ENCODE data around the gene KCNJ12. TPM values are rescaled to one million over a fixed set of nuclear protein-coding genes. Genes with fewer than 3 reads are reported as not detected.
"Not testable (repeated sequence)": the region's sequence is repeated elsewhere in the genome, so short reads cannot be mapped to it uniquely, and the experiment has no call there.

Gene KCNJ12
- total RNA-seq, 4 donors from 2014 or later: 0.94 to 1.7 TPM; not detected in 2

DNA sequence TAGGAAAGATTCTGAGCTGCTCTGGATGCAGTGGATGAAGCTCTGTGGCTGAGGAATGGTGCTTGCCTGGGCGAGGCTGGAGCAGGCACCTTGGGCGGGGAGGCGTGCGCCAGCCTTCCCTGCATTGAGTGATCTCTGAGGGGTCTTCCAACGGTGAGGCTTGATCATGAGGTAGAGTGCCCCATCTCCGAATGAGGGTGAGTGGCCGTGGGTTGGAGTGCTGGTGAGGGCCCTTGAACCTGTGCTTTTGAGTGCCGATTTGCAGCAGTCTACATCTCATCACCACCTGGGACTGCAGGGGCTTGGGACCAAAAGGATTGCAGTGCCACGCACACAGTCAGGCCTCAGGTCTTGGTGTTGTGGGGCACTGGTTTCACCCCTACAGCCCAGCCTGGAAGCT, 34.2 kb downstream of the KCNJ12 start:
- not testable (repeated sequence) for DNase-seq, H3K27ac ChIP-seq, H3K4me3 ChIP-seq, H3K27me3 ChIP-seq, H3K9me3 ChIP-seq, H3K36me3 ChIP-seq, H3K4me1 ChIP-seq

DNA sequence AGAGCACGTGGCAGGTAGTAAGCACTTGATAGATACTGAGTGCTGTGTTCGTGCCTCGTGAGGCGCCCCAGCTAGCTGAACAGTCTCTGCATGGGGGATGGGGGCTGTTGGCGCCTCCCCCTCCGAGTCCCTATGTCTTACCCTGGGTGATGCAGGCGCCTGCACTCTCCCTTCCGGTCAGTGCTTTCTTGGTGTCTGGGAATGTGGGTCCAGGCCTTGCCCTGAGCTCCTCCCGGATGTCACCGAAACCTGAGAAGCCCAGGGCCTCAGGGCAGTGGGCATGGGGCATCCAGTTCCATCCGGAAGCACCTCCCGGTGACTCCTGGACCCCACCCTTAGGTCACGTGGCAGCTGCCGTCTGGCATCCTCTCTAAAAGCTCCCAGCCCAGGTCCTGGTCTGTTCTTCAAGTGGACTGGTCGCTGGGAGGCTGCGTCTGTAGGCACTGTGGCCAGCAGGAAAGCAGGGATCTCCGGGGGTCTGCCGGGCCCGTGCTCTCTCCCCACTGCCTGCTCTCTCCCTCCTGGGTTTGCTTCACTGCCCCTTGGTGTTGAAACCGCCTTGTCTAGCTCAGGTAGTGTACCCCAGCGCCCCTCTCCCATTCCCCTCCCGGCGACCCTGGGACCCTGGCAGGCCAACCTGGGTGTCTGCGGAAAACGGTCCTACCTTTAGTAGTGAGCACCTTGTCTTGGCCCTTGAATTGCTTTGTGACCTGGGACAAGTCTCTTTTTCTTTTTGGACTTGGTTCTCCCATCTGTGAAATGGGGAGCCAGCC, 34.9 kb downstream of the KCNJ12 start:
- not testable (repeated sequence) for DNase-seq, H3K4me1 ChIP-seq, H3K9me3 ChIP-seq

DNA sequence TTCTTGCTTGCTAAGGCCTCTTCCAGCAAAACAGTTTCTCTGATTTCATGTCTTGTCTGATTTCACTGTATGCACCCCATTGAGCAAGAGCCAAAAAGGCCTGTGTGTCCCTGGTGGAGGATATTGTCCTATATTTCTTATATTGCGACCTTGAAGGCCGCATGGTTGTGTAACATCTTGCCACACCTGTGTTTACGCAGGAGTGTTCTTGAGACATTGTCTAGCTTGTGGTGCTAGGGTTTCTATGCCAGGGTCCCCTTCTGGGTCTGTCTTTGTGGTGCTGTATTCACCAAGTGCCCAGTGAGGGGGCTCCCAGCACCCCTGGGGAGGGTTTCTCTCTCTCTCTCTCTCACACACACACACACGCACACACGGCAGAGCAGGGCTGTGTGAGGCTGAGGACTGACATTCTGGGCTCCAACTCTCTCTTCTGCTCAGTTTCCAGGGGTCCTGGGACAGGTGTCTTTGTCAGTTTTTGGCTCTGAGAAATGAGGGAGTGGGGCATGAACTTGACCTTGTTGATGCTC, 35.6 kb downstream of the KCNJ12 start:
- not testable (repeated sequence) for DNase-seq, H3K36me3 ChIP-seq

More for the DNA sequence above, 34.9 kb downstream of the KCNJ12 start:
- H3K4me3 ChIP-seq, H3K36me3 ChIP-seq, H3K27ac ChIP-seq, H3K27me3 ChIP-seq: not testable (repeated sequence)

DNA sequence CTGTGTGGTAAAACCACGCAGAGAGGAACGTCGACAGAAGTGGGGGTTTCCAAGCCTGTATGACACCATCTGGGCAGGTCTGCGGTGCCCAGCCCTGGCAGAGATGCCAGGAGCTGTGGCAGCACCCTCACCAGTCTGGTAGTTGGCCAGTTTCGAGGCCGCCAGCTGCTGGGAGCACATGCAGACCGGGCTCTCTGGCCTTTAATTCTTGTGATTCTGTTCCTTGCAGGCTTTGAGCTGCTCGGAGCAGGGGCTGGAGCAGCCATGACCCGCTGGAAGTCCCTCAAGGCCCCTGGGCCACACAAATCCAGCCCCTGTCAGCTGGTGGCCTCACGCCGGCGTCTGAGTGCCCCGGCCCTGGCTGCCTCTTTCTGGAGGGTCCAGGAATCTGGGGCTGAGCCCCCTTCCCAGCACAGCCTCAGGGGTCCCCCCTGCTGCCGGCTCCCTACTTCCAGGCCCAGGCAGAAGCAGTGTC, 36.1 kb downstream of the KCNJ12 start:
- DNase-seq, H3K27ac ChIP-seq, H3K9me3 ChIP-seq: not testable (repeated sequence)

More for the DNA sequence above, 35.6 kb downstream of the KCNJ12 start:
- H3K4me1 ChIP-seq, H3K27ac ChIP-seq, H3K4me3 ChIP-seq, H3K9me3 ChIP-seq, H3K27me3 ChIP-seq: not testable (repeated sequence)

DNA sequence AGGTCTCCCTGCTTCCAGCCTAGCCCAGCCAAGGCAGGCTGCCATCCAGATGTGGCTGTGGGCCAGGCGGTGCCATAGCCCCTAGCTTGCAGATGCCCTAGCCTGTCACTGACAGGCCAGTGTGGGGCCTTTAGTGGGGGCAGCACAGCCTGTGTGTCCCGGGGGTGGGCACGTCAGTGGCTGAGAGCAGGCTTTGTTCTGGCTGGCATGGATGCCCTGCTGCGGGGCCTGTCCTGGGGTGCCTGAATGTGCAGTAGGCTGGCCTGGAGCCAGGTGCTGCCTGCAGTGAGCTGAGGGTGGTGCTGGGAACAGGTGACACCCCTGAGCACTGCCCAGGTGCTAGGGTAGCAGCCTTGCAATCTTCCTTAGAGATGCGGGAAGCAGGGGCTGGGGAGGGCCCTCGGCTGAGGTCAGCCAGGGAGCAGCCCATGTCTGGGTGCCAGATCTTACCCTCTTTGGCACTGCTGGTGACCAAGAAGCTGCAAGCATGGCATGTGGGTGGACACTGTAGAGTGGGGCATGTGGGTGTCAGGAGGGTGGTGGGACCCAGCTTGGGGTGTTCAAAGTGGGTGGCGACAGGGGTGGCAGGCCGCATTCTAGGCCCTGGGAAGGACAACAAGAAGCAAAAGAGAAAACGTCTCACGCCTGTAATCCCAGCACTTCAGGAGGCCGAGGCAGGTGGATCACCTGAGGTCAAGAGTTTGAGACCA, 37.6 kb downstream of the KCNJ12 start:
- not testable (repeated sequence) for H3K27ac ChIP-seq, H3K36me3 ChIP-seq, H3K27me3 ChIP-seq, H3K9me3 ChIP-seq, DNase-seq, H3K4me3 ChIP-seq, H3K4me1 ChIP-seq

More for the DNA sequence above, 36.1 kb downstream of the KCNJ12 start:
- H3K27me3 ChIP-seq, H3K4me3 ChIP-seq, H3K4me1 ChIP-seq, H3K36me3 ChIP-seq: not testable (repeated sequence)

DNA sequence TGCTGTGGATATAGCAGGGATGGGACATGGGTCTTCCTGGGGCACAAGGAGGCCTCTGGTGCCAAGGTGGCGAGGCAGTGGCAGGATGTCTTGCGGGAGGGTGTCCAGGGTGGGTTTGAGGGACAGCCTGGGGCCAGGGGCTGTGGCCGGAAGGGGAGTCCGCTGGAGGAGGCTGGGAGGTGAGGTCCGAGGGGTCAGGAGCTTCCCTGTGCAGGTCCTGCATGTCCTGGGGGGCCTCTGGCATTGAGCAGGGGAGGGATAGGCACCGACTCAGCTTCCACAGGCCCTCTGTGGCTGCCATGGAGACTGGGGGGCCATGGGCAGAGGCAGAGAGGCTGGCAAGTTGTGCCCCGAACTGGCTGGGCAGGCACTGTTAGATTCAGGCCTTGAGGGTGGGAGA, 38.5 kb downstream of the KCNJ12 start:
- DNase-seq, H3K27me3 ChIP-seq, H3K9me3 ChIP-seq, H3K36me3 ChIP-seq, H3K27ac ChIP-seq, H3K4me3 ChIP-seq, H3K4me1 ChIP-seq: not testable (repeated sequence)

DNA sequence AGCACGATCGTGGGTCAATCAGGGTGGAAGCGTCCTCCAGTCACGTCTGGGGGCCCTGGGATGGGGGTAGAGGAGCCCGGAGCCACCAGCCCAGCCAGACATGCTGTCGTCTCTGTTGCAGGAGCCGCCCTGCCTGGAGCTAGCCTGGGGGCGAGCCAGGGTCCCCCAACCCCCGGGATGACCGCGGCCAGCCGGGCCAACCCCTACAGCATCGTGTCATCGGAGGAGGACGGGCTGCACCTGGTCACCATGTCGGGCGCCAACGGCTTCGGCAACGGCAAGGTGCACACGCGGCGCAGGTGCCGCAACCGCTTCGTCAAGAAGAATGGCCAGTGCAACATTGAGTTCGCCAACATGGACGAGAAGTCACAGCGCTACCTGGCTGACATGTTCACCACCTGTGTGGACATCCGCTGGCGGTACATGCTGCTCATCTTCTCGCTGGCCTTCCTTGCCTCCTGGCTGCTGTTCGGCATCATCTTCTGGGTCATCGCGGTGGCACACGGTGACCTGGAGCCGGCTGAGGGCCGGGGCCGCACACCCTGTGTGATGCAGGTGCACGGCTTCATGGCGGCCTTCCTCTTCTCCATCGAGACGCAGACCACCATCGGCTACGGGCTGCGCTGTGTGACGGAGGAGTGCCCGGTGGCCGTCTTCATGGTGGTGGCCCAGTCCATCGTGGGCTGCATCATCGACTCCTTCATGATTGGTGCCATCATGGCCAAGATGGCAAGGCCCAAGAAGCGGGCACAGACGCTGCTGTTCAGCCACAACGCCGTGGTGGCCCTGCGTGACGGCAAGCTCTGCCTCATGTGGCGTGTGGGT, 39.2 kb downstream of the KCNJ12 start:
- H3K27me3 ChIP-seq, H3K27ac ChIP-seq, H3K36me3 ChIP-seq, H3K4me1 ChIP-seq, H3K4me3 ChIP-seq, H3K9me3 ChIP-seq: not testable (repeated sequence)
- DNase-seq: peak in 1 of 3 donors; percentile 36

DNA sequence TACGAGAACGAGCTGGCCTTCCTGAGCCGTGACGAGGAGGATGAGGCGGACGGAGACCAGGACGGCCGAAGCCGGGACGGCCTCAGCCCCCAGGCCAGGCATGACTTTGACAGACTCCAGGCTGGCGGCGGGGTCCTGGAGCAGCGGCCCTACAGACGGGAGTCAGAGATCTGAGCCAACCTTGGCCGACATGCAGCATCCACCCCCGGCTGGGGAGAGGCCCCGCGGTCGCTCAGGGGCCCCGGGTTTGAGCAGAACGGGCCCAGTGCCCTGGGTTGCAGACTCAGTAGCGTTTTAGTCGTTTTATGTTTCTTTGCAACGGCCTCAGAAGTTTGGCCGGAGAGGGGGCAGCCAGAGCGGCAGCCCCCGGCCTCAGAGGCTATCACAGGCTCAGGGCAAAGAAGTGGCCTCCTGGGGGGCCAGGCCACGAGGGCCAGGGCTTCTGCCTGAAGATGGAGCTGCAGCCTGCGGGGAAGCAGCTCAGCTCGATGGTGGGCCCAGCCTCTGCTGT, 40.4 kb downstream of the KCNJ12 start:
- peak in 2 of 3 donors; percentile 17 to 27 for DNase-seq
- H3K27ac ChIP-seq, H3K36me3 ChIP-seq, H3K27me3 ChIP-seq, H3K9me3 ChIP-seq, H3K4me3 ChIP-seq, H3K4me1 ChIP-seq: not testable (repeated sequence)

DNA sequence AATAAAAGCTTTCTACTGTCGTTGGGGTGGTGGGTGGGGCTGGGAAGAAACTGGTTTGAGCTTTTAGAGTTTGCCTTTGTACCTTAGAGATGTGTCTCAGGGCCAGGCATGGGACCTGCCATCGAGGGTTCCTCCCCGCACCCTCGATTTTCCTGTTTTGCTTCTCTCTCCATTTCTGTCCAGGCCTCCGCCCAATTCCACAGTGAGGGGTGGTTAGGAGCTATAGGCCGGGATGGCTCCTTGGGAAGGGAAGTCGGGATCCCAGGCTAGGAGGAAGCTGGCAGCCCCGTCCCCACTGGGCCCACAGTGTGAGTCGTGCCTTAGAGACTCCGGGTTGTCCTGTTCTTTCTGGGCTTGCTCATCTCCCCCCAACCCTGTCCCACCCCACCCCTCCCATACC, 41.2 kb downstream of the KCNJ12 start:
- H3K9me3 ChIP-seq, H3K4me1 ChIP-seq, H3K27ac ChIP-seq, H3K36me3 ChIP-seq, H3K27me3 ChIP-seq, H3K4me3 ChIP-seq: not testable (repeated sequence)
- peak in 1 of 3 donors; percentile 30 for DNase-seq

DNA sequence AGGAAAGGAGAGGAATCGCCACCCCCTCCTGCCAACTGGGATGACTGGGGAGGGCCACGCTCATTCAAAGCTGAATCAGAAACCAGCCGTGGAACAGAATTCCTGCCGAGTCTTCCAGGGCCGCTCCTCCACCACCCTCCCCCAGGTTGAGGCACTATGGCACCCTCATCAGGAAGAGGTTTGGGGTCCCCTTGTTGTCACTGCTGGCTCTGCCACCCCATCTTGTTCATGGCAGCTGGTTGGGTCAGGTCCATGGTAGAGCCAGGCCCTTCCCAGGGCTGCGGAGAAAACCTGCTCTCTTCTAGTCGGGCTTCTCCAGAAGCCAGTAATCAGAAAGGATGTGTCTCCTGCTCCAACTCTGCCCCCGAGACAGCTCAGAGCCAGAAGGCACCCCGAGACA, 41.8 kb downstream of the KCNJ12 start:
- peak in 1 of 3 donors; percentile 15 for DNase-seq
- Histone ChIP-seq H3K9me3 (no peaks in the 10 kb centered on the region), H3K4me3 (no peak overlapping the region), H3K27ac (no peak overlapping the region), H3K27me3 (no peaks in the 10 kb centered on the region), H3K36me3 (no peaks in the 10 kb centered on the region), H3K4me1 (no peaks in the 10 kb centered on the region)
- TF ChIP-seq, protein P1, sequence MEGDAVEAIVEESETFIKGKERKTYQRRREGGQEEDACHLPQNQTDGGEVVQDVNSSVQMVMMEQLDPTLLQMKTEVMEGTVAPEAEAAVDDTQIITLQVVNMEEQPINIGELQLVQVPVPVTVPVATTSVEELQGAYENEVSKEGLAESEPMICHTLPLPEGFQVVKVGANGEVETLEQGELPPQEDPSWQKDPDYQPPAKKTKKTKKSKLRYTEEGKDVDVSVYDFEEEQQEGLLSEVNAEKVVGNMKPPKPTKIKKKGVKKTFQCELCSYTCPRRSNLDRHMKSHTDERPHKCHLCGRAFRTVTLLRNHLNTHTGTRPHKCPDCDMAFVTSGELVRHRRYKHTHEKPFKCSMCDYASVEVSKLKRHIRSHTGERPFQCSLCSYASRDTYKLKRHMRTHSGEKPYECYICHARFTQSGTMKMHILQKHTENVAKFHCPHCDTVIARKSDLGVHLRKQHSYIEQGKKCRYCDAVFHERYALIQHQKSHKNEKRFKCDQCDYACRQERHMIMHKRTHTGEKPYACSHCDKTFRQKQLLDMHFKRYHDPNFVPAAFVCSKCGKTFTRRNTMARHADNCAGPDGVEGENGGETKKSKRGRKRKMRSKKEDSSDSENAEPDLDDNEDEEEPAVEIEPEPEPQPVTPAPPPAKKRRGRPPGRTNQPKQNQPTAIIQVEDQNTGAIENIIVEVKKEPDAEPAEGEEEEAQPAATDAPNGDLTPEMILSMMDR (IDR thresholded peaks at IDR 0.05): no peak
- no peak for TF ChIP-seq POLR2A (IDR thresholded peaks at IDR 0.05)

Data from Peyer's patch (tissue), 4 donors.